T-cell (primary cell): ENCODE results near the gene SMG6. TPM values are rescaled to one million over a fixed set of nuclear protein-coding genes. Genes with fewer than 3 reads are reported as not detected.
A peak's percentile ranks its signal among the peaks of the same experiment; 100 is the strongest.

ENCODE experiments used
- ATAC-seq, 4 experiments: fragments of 200-7000 bp in 3 of 4; fragments of 150-1000 bp in 1 of 4; cut with Tn5 transposase; replicated peaks in 1 of 4; 1 replicate in 3 of 4; 2 replicates in 1 of 4; pipeline ENCODE4 v1.10.0; 2021; ENCODE audit warnings: moderate library complexity in 3 of 4, mild to moderate bottlenecking in 2 of 4, moderate number of reproducible peaks in 1 of 4
- CTCF ChIA-PET, 2 donors: fragments of 300-600 bp; sonication (Branson Sonifier 250); formaldehyde crosslinking; loops; one replicate each; lab custom pipeline; 2022; ENCODE audit warnings: antibody characterized with exemption in 2 of 2; lab: Charles Lee
- POLR2A ChIA-PET, 2 donors: fragments of 300-600 bp; sonication (Branson Sonifier 250); formaldehyde crosslinking; loops; one replicate each; lab custom pipeline; 2022; ENCODE audit warnings: antibody characterized with exemption in 2 of 2; lab: Charles Lee
- DNase-seq, 35 experiments: peaks; one replicate each; pipeline versions ENCODE4 v3.0.0 to v3.0.0-alpha.2; 2013 to 2023
- H3K27ac ChIP-seq: one replicate; pipeline ENCODE4 v1.5.1; 2013; ENCODE audit warnings: low read length
- H3K27me3 ChIP-seq, 2 experiments: replicated peaks in 1 of 2; 1 replicate in 1 of 2; 2 replicates in 1 of 2; pipeline versions ENCODE4 v1.6.1 to v1.7.0; 2013; ENCODE audit warnings: low read length in 1 of 2, mixed read lengths in 1 of 2; ENCODE audit not compliant: control insufficient read depth in 2 of 2, insufficient read depth in 2 of 2; ENCODE audit errors: extremely low read depth in 1 of 2
- H3K36me3 ChIP-seq, 2 donors: 1 replicate in 1 of 2; 2 replicates in 1 of 2; pipeline versions ENCODE4 v1.6.1 to v1.7.0; 2013; ENCODE audit warnings: low read length in 1 of 2; ENCODE audit not compliant: control insufficient read depth in 2 of 2, insufficient read depth in 1 of 2; ENCODE audit errors: extremely low read depth in 1 of 2
- H3K4me1 ChIP-seq, 2 experiments: 1 replicate in 1 of 2; 2 replicates in 1 of 2; pipeline versions ENCODE4 v1.6.1 to v1.7.0; 2013; ENCODE audit warnings: low read length in 2 of 2, mixed read lengths in 1 of 2; ENCODE audit not compliant: insufficient read depth in 2 of 2, control insufficient read depth in 1 of 2; ENCODE audit errors: extremely low read depth in 1 of 2
- H3K4me3 ChIP-seq, 2 donors: 1 replicate in 1 of 2; 2 replicates in 1 of 2; pipeline versions ENCODE4 v1.5.1 to v1.7.0; 2013; ENCODE audit warnings: mild to moderate bottlenecking in 2 of 2, low read length in 1 of 2, moderate library complexity in 1 of 2; ENCODE audit not compliant: control insufficient read depth in 1 of 2; ENCODE audit errors: extremely low read depth in 1 of 2
- H3K9me3 ChIP-seq: 2 replicates; pipeline ENCODE4 v1.7.0; 2013
- H3K27ac Mint-ChIP-seq, 2 donors: one replicate each; pipeline ENCODE4 v1.8.0; 2020 to 2021; ENCODE audit warnings: mild to moderate bottlenecking in 2 of 2, mixed read lengths in 2 of 2
- H3K27me3 Mint-ChIP-seq, 2 donors: one replicate each; pipeline ENCODE4 v1.8.0; 2021 to 2022; ENCODE audit warnings: mixed read lengths in 2 of 2
- H3K36me3 Mint-ChIP-seq: one replicate; pipeline ENCODE4 v1.8.0; 2021; ENCODE audit warnings: mixed read lengths
- H3K4me1 Mint-ChIP-seq, 3 donors: one replicate each; pipeline ENCODE4 v1.8.0; 2020 to 2022; ENCODE audit warnings: mixed read lengths in 3 of 3, mild to moderate bottlenecking in 1 of 3
- H3K4me3 Mint-ChIP-seq, 3 donors: one replicate each; pipeline ENCODE4 v1.8.0; 2020 to 2022; ENCODE audit warnings: mild to moderate bottlenecking in 3 of 3, mixed read lengths in 3 of 3, moderate library complexity in 3 of 3
- H3K9me3 Mint-ChIP-seq, 3 donors: one replicate each; pipeline ENCODE4 v1.8.0; 2020 to 2022; ENCODE audit warnings: mixed read lengths in 3 of 3
- WGBS: methylation state at CpG from one replicate; pipeline ENCODE4 v1.1.5; 2013; ENCODE audit warnings: missing lambda C conversion rate; ENCODE audit not compliant: insufficient coverage; 5-methylcytosine and 5-hydroxymethylcytosine counted together
- total RNA-seq, 35 experiments: library from RNA in 6 of 35; stranded (reverse) in 6 of 35; fragments of 120-200 nt in 1 of 35; gene quantifications; one replicate each; pipeline versions ENCODE4 v1.2.1 to v1.2.4 and lab custom pipeline; 2013 to 2026

SMG6 gene
- total RNA-seq, 5 donors from 2014 or later (not counting 1 experiment from before 2014, with no cell fraction given), result 42.7 to 55.4 (median 45.9) TPM

DNA sequence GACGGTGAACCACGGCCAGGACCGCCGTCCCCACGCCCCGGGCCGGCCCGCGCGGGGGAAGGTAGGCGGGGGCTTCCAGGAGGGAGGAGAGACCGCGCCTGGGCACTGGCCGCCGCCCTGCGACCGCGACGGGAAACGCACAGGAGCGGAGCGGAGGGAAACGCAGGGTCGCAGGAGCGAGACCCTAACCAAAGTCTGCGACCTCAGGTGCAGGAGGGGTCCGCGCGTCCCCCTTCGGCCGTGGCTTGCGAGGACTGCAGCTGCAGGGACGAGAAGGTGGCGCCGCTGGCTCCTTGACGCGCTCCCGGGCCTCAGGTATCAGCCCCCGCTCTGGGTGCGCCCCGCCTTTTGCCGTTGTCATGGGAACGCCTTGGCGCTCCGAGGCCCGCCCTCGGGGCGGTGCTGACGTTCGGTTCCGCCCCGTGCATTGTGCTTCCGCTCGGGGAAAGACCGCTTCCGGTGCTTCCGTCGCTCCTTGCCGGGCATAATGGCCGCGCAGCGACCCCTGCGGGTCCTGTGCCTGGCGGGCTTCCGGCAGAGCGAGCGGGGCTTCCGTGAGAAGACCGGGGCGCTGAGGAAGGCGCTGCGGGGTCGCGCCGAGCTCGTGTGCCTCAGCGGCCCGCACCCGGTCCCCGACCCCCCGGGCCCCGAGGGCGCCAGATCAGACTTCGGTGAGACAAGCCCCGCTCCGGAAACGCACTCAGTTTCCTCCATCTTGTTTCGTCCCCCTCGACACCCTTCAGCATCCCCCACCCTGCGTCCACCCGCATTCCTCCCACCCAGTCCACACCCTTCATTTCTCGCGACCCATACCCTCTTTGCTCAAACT lies 261.8 kb downstream of the SMG6 start, which contains the start of gene OVCA2:
TSS of gene OVCA2 (plus strand) at position 462 of the 829 bp plus-strand sequence. CDS start at position 488, 26 bp downstream.
- ATAC-seq, result peak; percentile 90 to 94 (median 93)
- ChIA-PET POLR2A (interaction anchor here in 1 of 2 donors (0.6 kb wide), 1 partner anchor 617 kb away, joined by 14 read pairs; no protein-coding TSS in a partner anchor), CTCF (interaction anchor here in 1 of 2 donors (0.5 kb wide), 1 partner anchor 153 kb away, joined by 3 read pairs; no protein-coding TSS in a partner anchor)
- peak within 1 kb of the TSS; percentile 82 to 95 (median 88) for H3K4me3 Mint-ChIP-seq
- peak within 1 kb of the TSS; percentile 89 for H3K27ac Mint-ChIP-seq
- peaks cover 17% of the 10 kb centered on the region for H3K36me3 Mint-ChIP-seq
- H3K4me1 ChIP-seq, result peaks cover 9 to 20% of the 10 kb centered on the region in 2 experiments
- H3K36me3 ChIP-seq, result peaks cover 17 to 38% of the 10 kb centered on the region in 2 donors
- H3K9me3 ChIP-seq, result no peaks in the 10 kb centered on the region
- under 1% methylated on average over 92 of the region's 93 CpGs for WGBS
- peak; percentile 90 to 99 (median 96) for DNase-seq
- H3K4me3 ChIP-seq, result peak within 1 kb of the TSS; percentile 69 to 84
- H3K27me3 Mint-ChIP-seq, result no peaks in the 10 kb centered on the region
- no peaks in the 10 kb centered on the region for H3K27me3 ChIP-seq
- H3K4me1 Mint-ChIP-seq, result peaks cover 17 to 26% (median 22%) of the 10 kb centered on the region in 3 donors
- peak within 1 kb of the TSS; percentile 80 for H3K27ac ChIP-seq
- no peaks in the 10 kb centered on the region for H3K9me3 Mint-ChIP-seq

DNA sequence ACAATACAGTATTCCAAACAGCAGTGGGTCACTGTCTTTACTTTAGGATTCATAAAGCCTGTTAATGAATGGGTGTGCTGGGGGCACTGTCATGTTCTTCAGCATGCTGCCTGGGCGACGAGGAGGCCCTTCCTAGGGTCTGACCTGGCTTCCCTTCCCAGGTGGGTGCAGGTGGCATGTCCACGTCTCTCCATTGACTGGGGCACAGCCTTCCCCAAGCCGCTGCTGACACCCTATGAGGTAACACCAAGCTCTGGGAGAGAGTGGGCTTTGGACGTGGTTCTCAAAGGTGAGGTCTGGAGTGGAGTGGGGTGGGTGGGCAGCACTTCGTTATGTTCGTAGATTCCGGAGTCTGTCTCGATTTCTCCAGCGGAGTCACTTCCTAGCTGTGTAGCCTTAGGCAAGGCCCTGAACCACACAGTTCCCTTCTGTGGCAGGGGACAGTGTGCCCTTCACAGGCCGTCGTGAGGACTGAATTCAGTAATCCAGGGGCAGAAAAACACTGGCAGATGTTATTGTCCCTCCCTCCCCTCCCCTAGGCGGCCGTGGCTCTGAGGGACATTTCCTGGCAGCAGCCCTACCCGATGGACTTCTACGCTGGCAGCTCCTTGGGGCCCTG lies 262.5 kb downstream of the SMG6 start:
- Mint-ChIP-seq H3K36me3 (peaks cover 24% of the 10 kb centered on the region), H3K9me3 (no peaks in the 10 kb centered on the region), H3K4me1 (peaks cover 17 to 27% (median 22%) of the 10 kb centered on the region in 3 donors), H3K27ac (peak overlapping the region in 1 of 2 donors; percentile 89), H3K27me3 (no peaks in the 10 kb centered on the region), H3K4me3 (peak overlapping the region; percentile 82 to 95 (median 88))
- POLR2A ChIA-PET, result interaction anchor here in 1 of 2 donors (0.6 kb wide), 1 partner anchor 618 kb away, joined by 14 read pairs; no protein-coding TSS in a partner anchor
- Histone ChIP-seq H3K4me1 (peaks cover 9 to 20% of the 10 kb centered on the region in 2 experiments), H3K36me3 (peaks cover 21 to 46% of the 10 kb centered on the region in 2 donors), H3K27ac (peak overlapping the region; percentile 80), H3K4me3 (peak overlapping the region; percentile 15 to 69), H3K27me3 (no peaks in the 10 kb centered on the region), H3K9me3 (no peaks in the 10 kb centered on the region)
- DNase-seq (no peak), ATAC-seq (no peak)
- 63% methylated on average over 9 of the region's 16 CpGs for WGBS
- CTCF ChIA-PET, result no interaction called here

DNA sequence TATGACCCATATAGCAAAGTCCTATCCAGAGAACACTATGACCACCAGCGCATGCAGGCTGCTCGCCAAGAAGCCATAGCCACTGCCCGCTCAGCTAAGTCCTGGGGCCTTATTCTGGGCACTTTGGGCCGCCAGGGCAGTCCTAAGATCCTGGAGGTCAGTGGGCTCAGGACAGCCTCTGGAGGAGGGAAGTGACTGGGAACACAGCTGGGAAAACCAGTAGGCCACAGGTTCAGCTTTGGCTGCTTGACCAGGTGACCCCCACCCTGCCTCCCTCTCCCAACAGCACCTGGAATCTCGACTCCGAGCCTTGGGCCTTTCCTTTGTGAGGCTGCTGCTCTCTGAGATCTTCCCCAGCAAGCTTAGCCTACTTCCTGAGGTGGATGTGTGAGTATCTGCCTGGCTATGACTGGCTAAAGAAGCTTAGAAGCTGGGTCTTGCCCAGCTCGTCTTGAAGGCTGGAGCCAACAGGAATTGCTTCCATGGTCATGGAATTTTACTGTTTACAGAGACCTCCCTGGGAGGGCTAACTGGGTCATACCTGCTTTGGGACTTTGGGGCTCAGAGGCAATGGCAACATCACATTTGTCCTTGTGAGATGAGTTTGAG lies 263.3 kb downstream of the SMG6 start:
- Histone ChIP-seq H3K27ac (no peak overlapping the region), H3K9me3 (no peaks in the 10 kb centered on the region), H3K27me3 (no peaks in the 10 kb centered on the region), H3K4me3 (no peak overlapping the region), H3K4me1 (peaks cover 9 to 20% of the 10 kb centered on the region in 2 experiments), H3K36me3 (peaks cover 21 to 47% of the 10 kb centered on the region in 2 donors)
- Mint-ChIP-seq H3K27ac (peak overlapping the region in 1 of 2 donors; percentile 58), H3K4me3 (peak overlapping the region; percentile 55 to 95 (median 88)), H3K4me1 (peaks cover 17 to 27% (median 22%) of the 10 kb centered on the region in 3 donors), H3K27me3 (no peaks in the 10 kb centered on the region), H3K36me3 (peaks cover 27% of the 10 kb centered on the region), H3K9me3 (no peaks in the 10 kb centered on the region)
- DNase-seq, result no peak
- CTCF ChIA-PET, result no interaction called here
- no peak for ATAC-seq
- 87% methylated on average over 5 of the region's 7 CpGs for WGBS
- POLR2A ChIA-PET, result no interaction called here

DNA sequence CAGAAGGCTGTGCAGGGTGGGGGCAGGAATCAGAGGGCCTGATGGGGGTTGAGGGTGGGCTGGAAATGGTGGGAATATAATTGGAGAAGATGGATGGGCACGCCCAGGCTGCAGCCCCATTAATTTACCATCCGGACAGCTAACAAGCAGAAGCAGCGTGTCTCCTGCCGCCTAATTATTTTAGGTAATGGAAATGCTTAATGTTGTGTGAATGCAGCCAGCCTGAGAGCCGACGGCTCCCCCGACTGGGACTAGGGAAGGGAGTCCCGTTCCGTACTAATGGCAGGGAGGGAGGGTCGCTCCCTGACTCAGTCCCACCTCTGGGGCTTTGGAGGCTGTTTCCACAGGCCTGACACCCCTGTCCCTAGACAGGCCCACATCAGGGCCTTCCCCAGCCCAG lies 266.4 kb downstream of the SMG6 start:
- H3K9me3 ChIP-seq, result no peaks in the 10 kb centered on the region
- Mint-ChIP-seq H3K36me3 (peaks cover 23% of the 10 kb centered on the region), H3K27me3 (no peaks in the 10 kb centered on the region), H3K9me3 (no peaks in the 10 kb centered on the region), H3K4me1 (peaks cover 4 to 21% (median 14%) of the 10 kb centered on the region in 3 donors), H3K4me3 (no peak overlapping the region), H3K27ac (no peak overlapping the region)
- POLR2A ChIA-PET, result no interaction called here
- H3K4me1 ChIP-seq, result peaks cover 0 to 18% of the 10 kb centered on the region in 2 experiments
- CTCF ChIA-PET, result no interaction called here
- DNase-seq, result no peak
- H3K27ac ChIP-seq, result no peak overlapping the region
- H3K4me3 ChIP-seq, result no peak overlapping the region
- H3K36me3 ChIP-seq, result peaks cover 29 to 53% of the 10 kb centered on the region in 2 donors
- no peak for ATAC-seq
- no peaks in the 10 kb centered on the region for H3K27me3 ChIP-seq
- 96% methylated on average over 8 of the region's 10 CpGs for WGBS

DNA sequence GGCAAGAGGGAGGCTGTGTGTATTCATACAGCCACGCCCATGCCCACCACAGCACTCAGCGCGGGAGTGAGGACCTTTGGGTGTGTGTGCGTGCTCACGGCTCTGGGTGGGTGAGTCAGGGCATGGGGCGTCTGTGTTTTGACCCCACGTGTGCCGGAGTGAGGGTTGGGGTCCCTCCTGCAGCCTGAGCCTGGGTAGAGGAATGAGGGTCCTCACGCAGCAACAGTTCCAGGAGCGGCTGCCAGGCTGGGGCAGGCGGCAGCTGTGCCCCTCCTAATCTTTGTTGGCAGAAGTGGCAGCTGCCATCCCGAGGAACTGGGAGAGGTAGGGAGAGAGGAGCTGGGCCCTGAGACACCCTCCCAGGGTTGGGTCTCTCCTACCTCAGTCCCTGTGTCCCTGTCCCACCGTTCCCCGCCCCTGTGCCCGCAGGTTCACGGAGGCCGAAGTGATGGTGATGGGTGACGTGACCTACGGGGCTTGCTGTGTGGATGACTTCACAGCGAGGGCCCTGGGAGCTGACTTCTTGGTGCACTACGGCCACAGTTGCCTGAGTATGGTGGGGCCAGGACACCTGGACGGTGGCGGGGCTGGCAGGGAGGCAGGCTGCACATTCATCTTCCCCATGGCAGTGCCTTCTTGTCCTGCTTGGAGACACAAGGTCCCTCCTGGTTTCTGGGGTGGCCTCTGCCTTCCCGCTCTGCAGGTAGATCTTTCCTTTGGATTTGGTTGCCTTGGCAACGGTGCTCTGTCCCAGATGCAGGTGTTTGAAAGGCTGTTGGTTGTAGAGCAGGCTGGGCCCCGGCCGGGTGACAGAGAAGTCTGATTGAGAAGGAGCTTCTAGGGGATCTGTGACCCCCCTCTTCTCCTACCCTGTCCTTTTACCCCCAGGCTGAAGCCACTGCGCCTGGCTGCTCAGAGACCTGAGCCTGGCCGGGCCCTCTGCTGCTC lies 267.8 kb downstream of the SMG6 start:
- CTCF ChIA-PET, result no interaction called here
- no peaks in the 10 kb centered on the region for H3K9me3 Mint-ChIP-seq
- no peak overlapping the region for H3K27ac Mint-ChIP-seq
- H3K36me3 Mint-ChIP-seq, result peaks cover 23% of the 10 kb centered on the region
- POLR2A ChIA-PET, result interaction anchor here (0.6 kb wide), 2 partner anchors 222 to 742 kb away, joined by 3 to 7 read pairs; no protein-coding TSS in a partner anchor
- H3K4me3 Mint-ChIP-seq, result no peak overlapping the region
- Histone ChIP-seq H3K27ac (no peak overlapping the region), H3K9me3 (no peaks in the 10 kb centered on the region), H3K36me3 (peaks cover 29 to 51% of the 10 kb centered on the region in 2 donors), H3K27me3 (no peaks in the 10 kb centered on the region), H3K4me3 (no peak overlapping the region), H3K4me1 (peaks cover 2 to 21% of the 10 kb centered on the region in 2 experiments)
- peaks cover 2 to 25% (median 17%) of the 10 kb centered on the region in 3 donors for H3K4me1 Mint-ChIP-seq
- no peaks in the 10 kb centered on the region for H3K27me3 Mint-ChIP-seq
- ATAC-seq, result no peak
- no peak for DNase-seq
- 97% methylated on average over 24 of the region's 29 CpGs for WGBS
